Measurements from ENCODE around the gene CLASP1. TPM values are rescaled to one million over a fixed set of nuclear protein-coding genes. Genes with fewer than 3 reads are reported as not detected.

Gene CLASP1
- total RNA-seq, 2 experiments from 2014 or later, result 58.0 to 58.5 TPM

GRCh38 chr2:121335294-121336290, 313.7 kb downstream of the CLASP1 start:
- DNase-seq (no peak), ATAC-seq (ENCODE audit: poor library complexity) (no peak)
- H3K9me3 ChIP-seq (ENCODE audit: control insufficient read depth in 1 of 2, insufficient read depth in 1 of 2, low read length in 2 of 2), result no peaks in the 10 kb centered on the region
- POLR2A ChIA-PET, result no interaction called here
- CTCF ChIA-PET, result no interaction called here
- no peak overlapping the region for H3K4me3 ChIP-seq (ENCODE audit: low read length)
- no peaks in the 10 kb centered on the region for H3K4me1 Mint-ChIP-seq (ENCODE audit: low read depth)
- TF ChIP-seq CTCF (IDR thresholded peaks at IDR 0.05), result no peak
- intact Hi-C loops (cut with DNase I, micrococcal nuclease), result no loop called here
- H3K27ac ChIP-seq (ENCODE audit: low read depth in 1 of 2, low read length in 2 of 2), result no peak overlapping the region
- no peaks in the 10 kb centered on the region for H3K4me1 ChIP-seq (ENCODE audit: insufficient read depth, low read length)
- H3K36me3 ChIP-seq (ENCODE audit: insufficient read depth, low read length), result peaks cover 21% of the 10 kb centered on the region
- no peak overlapping the region for H3K27ac Mint-ChIP-seq
- no peaks in the 10 kb centered on the region for H3K27me3 ChIP-seq (ENCODE audit: control insufficient read depth in 1 of 2, insufficient read depth in 2 of 2, low read length in 2 of 2)
- H3K9me3 Mint-ChIP-seq, result no peaks in the 10 kb centered on the region
- no peak overlapping the region for H3K4me3 Mint-ChIP-seq
- H3K36me3 Mint-ChIP-seq (ENCODE audit: low read depth), result peaks cover 23% of the 10 kb centered on the region
- no peaks in the 10 kb centered on the region for H3K27me3 Mint-ChIP-seq

GRCh38 chr2:121334581-121335293, 314.5 kb downstream of the CLASP1 start:
- Histone ChIP-seq H3K36me3 (ENCODE audit: insufficient read depth, low read length) (peaks cover 13% of the 10 kb centered on the region), H3K4me1 (ENCODE audit: insufficient read depth, low read length) (no peaks in the 10 kb centered on the region), H3K27ac (ENCODE audit: low read depth in 1 of 2, low read length in 2 of 2) (no peak overlapping the region), H3K4me3 (ENCODE audit: low read length) (no peak overlapping the region), H3K27me3 (ENCODE audit: control insufficient read depth in 1 of 2, insufficient read depth in 2 of 2, low read length in 2 of 2) (no peaks in the 10 kb centered on the region), H3K9me3 (ENCODE audit: control insufficient read depth in 1 of 2, insufficient read depth in 1 of 2, low read length in 2 of 2) (no peaks in the 10 kb centered on the region)
- ATAC-seq (ENCODE audit: poor library complexity) (no peak), DNase-seq (no peak)
- Mint-ChIP-seq H3K27me3 (no peaks in the 10 kb centered on the region), H3K9me3 (no peaks in the 10 kb centered on the region), H3K36me3 (ENCODE audit: low read depth) (peaks cover 14% of the 10 kb centered on the region), H3K4me1 (ENCODE audit: low read depth) (no peaks in the 10 kb centered on the region), H3K27ac (no peak overlapping the region), H3K4me3 (no peak overlapping the region)
- no peak for TF ChIP-seq CTCF (IDR thresholded peaks at IDR 0.05)
- intact Hi-C loops (cut with DNase I, micrococcal nuclease), result no loop called here
- ChIA-PET POLR2A (no interaction called here), CTCF (interaction anchor here (0.6 kb wide), 1 partner anchor 93 kb away, joined by 3 read pairs; no protein-coding TSS in a partner anchor)

- ChIA-PET CTCF (interaction anchor here (0.6 kb wide), 1 partner anchor 92 kb away, joined by 3 read pairs; no protein-coding TSS in a partner anchor), POLR2A (no interaction called here)
- Mint-ChIP-seq H3K4me1 (ENCODE audit: low read depth) (no peaks in the 10 kb centered on the region), H3K27ac (no peak overlapping the region), H3K36me3 (ENCODE audit: low read depth) (peaks cover 7% of the 10 kb centered on the region), H3K27me3 (no peaks in the 10 kb centered on the region), H3K9me3 (no peaks in the 10 kb centered on the region), H3K4me3 (no peak overlapping the region)
- Histone ChIP-seq H3K36me3 (ENCODE audit: insufficient read depth, low read length) (peaks cover 6% of the 10 kb centered on the region), H3K9me3 (ENCODE audit: control insufficient read depth in 1 of 2, insufficient read depth in 1 of 2, low read length in 2 of 2) (no peaks in the 10 kb centered on the region), H3K27me3 (ENCODE audit: control insufficient read depth in 1 of 2, insufficient read depth in 2 of 2, low read length in 2 of 2) (no peaks in the 10 kb centered on the region), H3K4me1 (ENCODE audit: insufficient read depth, low read length) (no peaks in the 10 kb centered on the region), H3K4me3 (ENCODE audit: low read length) (no peak overlapping the region), H3K27ac (ENCODE audit: low read depth in 1 of 2, low read length in 2 of 2) (no peak overlapping the region)
- no peak for TF ChIP-seq CTCF (IDR thresholded peaks at IDR 0.05)
- DNase-seq (no peak), ATAC-seq (ENCODE audit: poor library complexity) (no peak)
- intact Hi-C loops (cut with DNase I, micrococcal nuclease), result no loop called here
Observed at GRCh38 chr2:121333834-121334558, 315.3 kb downstream of the CLASP1 start.

Data from CD4-positive, alpha-beta T cell (primary cell).